ENCODE data around the gene AGBL4. TPM values are rescaled to one million over a fixed set of nuclear protein-coding genes. Genes with fewer than 3 reads are reported as not detected.

AGBL4 gene
- total and polyA plus RNA-seq, 2 of the 13 experiments (the other 11 are each of a cell fraction or from before 2014, with no cell fraction given): not detected

DNA sequence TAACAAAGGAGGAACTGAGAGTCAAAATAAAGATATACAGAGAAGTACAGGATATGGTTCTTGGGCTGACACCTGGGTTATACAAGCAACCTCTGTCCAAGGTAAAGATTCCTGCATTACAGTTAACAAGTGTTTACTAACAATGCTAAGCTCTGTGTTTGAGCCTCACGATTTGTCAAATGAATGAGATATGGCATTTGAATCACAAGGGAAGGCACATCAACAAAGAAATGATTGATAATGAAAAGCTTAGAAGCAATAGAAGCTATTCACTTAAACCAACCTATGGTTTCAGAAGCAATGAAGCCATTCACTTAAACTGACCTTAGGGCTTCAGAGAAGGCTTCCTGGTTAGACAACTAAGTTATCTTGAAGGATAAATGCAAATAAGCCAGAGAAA, 199.5 kb downstream of the AGBL4 start:
- ChIA-PET POLR2A (no interaction called here), CTCF (ENCODE audit: low intra/inter-chr PET ratio, low total read pairs) (no interaction called here)
- in situ Hi-C loops (cut with HindIII; ENCODE audit: extremely low pct_ligation_motif_present, low pct_unique_long_range_greater_than_20kb) (no loop called here), intact Hi-C loops (cut with micrococcal nuclease; ENCODE audit: unreplicated experiment) (no loop called here)
- Histone ChIP-seq H3K27me3 (ENCODE audit: control insufficient read depth in 1 of 2, insufficient read depth in 2 of 2, low read length in 2 of 2) (no peaks in the 10 kb centered on the region), H3K9me3 (ENCODE audit: low read length) (peaks cover 86% of the 10 kb centered on the region), H3K9ac (ENCODE audit: insufficient read depth, low read depth, low read length) (no peak overlapping the region), H3K4me1 (ENCODE audit: insufficient read depth, low read length) (no peaks in the 10 kb centered on the region), H3K4me2 (ENCODE audit: low read depth, low read length) (no peak overlapping the region), H3K36me3 (replicated peaks in 1 of 2; ENCODE audit: control insufficient read depth in 1 of 2, insufficient read depth in 2 of 2, low read length in 2 of 2) (no peaks in the 10 kb centered on the region), H3K4me3 (replicated peaks in 1 of 3; ENCODE audit: insufficient read depth in 1 of 3, low read depth in 2 of 3, low read length in 3 of 3) (no peak overlapping the region), H3K79me2 (ENCODE audit: insufficient read depth, low read length) (no peaks in the 10 kb centered on the region), H2AFZ (ENCODE audit: low read length) (no peak overlapping the region), H4K20me1 (ENCODE audit: insufficient read depth, low read length) (no peaks in the 10 kb centered on the region), H3K27ac (ENCODE audit: extremely low read length, insufficient read depth, low read length) (no peak overlapping the region)
- no peak for DNase-seq (ENCODE audit: low spot score)
- no peak for FAIRE-seq
- no TSS peak for BruUV-seq (replicated peaks)
- ATAC-seq: no peak
- 0% methylated on average over 1 of the region's 1 CpG for WGBS (ENCODE audit: low lambda C conversion rate)
- TF ChIP-seq ZNF75D (CRISPR knock-in tag; IDR thresholded peaks at IDR 0.05; ENCODE audit: borderline replicate concordance): no peak

DNA sequence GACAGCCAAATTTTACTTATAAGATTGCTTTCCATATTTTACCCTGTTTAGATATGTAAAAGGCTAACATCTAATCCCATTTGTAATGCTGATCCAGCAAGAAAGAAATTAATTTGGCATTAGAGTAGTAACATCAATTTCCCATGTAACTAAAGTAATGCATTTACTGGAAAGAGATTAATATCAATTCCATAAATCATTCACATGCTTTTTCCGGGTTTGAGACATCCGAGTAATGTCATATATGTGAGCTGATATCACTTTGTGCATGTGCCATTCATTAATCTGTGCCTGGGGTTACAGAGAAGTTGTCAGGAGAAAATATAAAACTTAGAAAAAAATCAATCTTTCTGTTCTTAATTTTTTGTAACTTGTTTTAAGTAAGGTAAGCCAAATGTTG, 206.1 kb downstream of the AGBL4 start:
- no TSS peak for BruUV-seq (replicated peaks)
- DNase-seq (ENCODE audit: low spot score) (no peak), FAIRE-seq (no peak), ATAC-seq (no peak)
- no peaks in the 10 kb centered on the region for H3K27me3 ChIP-seq (ENCODE audit: control insufficient read depth in 1 of 2, insufficient read depth in 2 of 2, low read length in 2 of 2)
- peaks cover 87% of the 10 kb centered on the region for H3K9me3 ChIP-seq (ENCODE audit: low read length)
- ChIA-PET CTCF (ENCODE audit: low intra/inter-chr PET ratio, low total read pairs) (no interaction called here), POLR2A (no interaction called here)
- no peaks in the 10 kb centered on the region for H3K4me1 ChIP-seq (ENCODE audit: insufficient read depth, low read length)
- no peaks in the 10 kb centered on the region for H3K79me2 ChIP-seq (ENCODE audit: insufficient read depth, low read length)
- H3K27ac ChIP-seq (ENCODE audit: extremely low read length, insufficient read depth, low read length): no peak overlapping the region
- in situ Hi-C loops (cut with HindIII; ENCODE audit: extremely low pct_ligation_motif_present, low pct_unique_long_range_greater_than_20kb): no loop called here
- no peak for TF ChIP-seq POGZ (CRISPR knock-in tag; IDR thresholded peaks at IDR 0.05)
- TF ChIP-seq ZNF256 (CRISPR knock-in tag; conservative IDR thresholded peaks at IDR 0.05): no peak
- TF ChIP-seq, protein P1, sequence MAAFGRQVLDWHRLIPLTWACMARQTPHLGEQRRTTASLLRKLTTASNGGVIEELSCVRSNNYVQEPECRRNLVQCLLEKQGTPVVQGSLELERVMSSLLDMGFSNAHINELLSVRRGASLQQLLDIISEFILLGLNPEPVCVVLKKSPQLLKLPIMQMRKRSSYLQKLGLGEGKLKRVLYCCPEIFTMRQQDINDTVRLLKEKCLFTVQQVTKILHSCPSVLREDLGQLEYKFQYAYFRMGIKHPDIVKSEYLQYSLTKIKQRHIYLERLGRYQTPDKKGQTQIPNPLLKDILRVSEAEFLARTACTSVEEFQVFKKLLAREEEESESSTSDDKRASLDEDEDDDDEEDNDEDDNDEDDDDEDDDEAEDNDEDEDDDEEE (CRISPR knock-in tag; IDR thresholded peaks at IDR 0.05): no peak
- no peak for TF ChIP-seq GFI1 (CRISPR knock-in tag; IDR thresholded peaks at IDR 0.05; ENCODE audit: borderline replicate concordance)
- no peak for TF ChIP-seq REPIN1 (CRISPR knock-in tag; IDR thresholded peaks at IDR 0.05; ENCODE audit: borderline replicate concordance, low read depth)
- TF ChIP-seq MAFG (CRISPR knock-in tag; IDR thresholded peaks at IDR 0.05): no peak
- H3K36me3 ChIP-seq (replicated peaks in 1 of 2; ENCODE audit: control insufficient read depth in 1 of 2, insufficient read depth in 2 of 2, low read length in 2 of 2): no peaks in the 10 kb centered on the region
- no peak overlapping the region for H3K4me3 ChIP-seq (replicated peaks in 1 of 3; ENCODE audit: insufficient read depth in 1 of 3, low read depth in 2 of 3, low read length in 3 of 3)
- no peak overlapping the region for H3K9ac ChIP-seq (ENCODE audit: insufficient read depth, low read depth, low read length)
- no peaks in the 10 kb centered on the region for H4K20me1 ChIP-seq (ENCODE audit: insufficient read depth, low read length)
- 3% methylated on average over 2 of the region's 2 CpGs for WGBS (ENCODE audit: low lambda C conversion rate)
- intact Hi-C loops (cut with micrococcal nuclease; ENCODE audit: unreplicated experiment): no loop called here
- H2AFZ ChIP-seq (ENCODE audit: low read length): no peak overlapping the region
- no peak overlapping the region for H3K4me2 ChIP-seq (ENCODE audit: low read depth, low read length)
